ENCODE results near the gene HEATR5B.

DNA sequence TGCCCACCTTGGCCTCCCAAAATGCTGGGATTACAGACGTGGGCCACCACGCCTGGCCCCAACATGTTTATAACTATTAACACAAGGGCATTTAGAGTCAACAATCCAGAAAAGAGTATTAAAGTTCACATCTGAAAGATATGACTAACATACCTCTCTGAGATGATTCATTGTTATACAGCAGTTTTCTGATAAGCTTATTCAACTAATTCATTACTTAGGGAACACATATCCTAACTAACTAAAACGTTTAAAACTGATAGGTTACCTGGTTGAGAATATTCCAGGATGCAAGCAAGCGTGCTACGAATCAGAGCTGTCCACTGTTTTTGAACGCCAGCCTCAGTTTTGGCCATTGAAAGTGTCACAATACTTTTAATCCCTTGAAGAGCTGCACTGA, 83.9 kb downstream of the HEATR5B start:
- TF ChIP-seq POLR2AphosphoS5 (IDR thresholded peaks at IDR 0.05; ENCODE audit: low read depth, low read length): no peak
- no peak for TF ChIP-seq POLR2A (IDR thresholded peaks at IDR 0.05; ENCODE audit: low read depth, low read length)
